ENCODE data around the gene RFFL.

GRCh38 chr17:35104844-35105450, 41.4 kb upstream of the RFFL start:
- TF ChIP-seq HOXA7 (CRISPR knock-in tag; IDR thresholded peaks at IDR 0.05) (no peak), NR3C1 (IDR thresholded peaks at IDR 0.05) (no peak), MAFK (IDR thresholded peaks at IDR 0.05; ENCODE audit: partially characterized antibody) (no peak), CHD2 (IDR thresholded peaks at IDR 0.05; ENCODE audit: low read length, partially characterized antibody) (no peak), TP53 (CRISPR knock-in tag; IDR thresholded peaks at IDR 0.05) (no peak), POLR2A (IDR thresholded peaks at IDR 0.05; ENCODE audit: low read length) (no peak), FOSB (CRISPR knock-in tag; IDR thresholded peaks at IDR 0.05) (no peak), HOXB13 (CRISPR knock-in tag; IDR thresholded peaks at IDR 0.05; ENCODE audit: low read depth) (no peak), JUNB (IDR thresholded peaks at IDR 0.05) (no peak), EP300 (IDR thresholded peaks at IDR 0.05) (no peak)
- TF ChIP-seq, protein P1, sequence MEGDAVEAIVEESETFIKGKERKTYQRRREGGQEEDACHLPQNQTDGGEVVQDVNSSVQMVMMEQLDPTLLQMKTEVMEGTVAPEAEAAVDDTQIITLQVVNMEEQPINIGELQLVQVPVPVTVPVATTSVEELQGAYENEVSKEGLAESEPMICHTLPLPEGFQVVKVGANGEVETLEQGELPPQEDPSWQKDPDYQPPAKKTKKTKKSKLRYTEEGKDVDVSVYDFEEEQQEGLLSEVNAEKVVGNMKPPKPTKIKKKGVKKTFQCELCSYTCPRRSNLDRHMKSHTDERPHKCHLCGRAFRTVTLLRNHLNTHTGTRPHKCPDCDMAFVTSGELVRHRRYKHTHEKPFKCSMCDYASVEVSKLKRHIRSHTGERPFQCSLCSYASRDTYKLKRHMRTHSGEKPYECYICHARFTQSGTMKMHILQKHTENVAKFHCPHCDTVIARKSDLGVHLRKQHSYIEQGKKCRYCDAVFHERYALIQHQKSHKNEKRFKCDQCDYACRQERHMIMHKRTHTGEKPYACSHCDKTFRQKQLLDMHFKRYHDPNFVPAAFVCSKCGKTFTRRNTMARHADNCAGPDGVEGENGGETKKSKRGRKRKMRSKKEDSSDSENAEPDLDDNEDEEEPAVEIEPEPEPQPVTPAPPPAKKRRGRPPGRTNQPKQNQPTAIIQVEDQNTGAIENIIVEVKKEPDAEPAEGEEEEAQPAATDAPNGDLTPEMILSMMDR (IDR thresholded peaks at IDR 0.05), result no peak
- TF ChIP-seq, protein P2, sequence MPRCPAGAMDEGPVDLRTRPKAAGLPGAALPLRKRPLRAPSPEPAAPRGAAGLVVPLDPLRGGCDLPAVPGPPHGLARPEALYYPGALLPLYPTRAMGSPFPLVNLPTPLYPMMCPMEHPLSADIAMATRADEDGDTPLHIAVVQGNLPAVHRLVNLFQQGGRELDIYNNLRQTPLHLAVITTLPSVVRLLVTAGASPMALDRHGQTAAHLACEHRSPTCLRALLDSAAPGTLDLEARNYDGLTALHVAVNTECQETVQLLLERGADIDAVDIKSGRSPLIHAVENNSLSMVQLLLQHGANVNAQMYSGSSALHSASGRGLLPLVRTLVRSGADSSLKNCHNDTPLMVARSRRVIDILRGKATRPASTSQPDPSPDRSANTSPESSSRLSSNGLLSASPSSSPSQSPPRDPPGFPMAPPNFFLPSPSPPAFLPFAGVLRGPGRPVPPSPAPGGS (IDR thresholded peaks at IDR 0.05), result no peak
